GM23338 (cell line): ENCODE measurements around the gene KCNK17. TPM values are rescaled to one million over a fixed set of nuclear protein-coding genes. Genes with fewer than 3 reads are reported as not detected.

Source experiments
- ATAC-seq: fragments of 200-7000 bp; cut with Tn5 transposase; 3 replicates; pipeline ENCODE4 v1.9.1; 2020
- DNase-seq: peaks from one replicate; pipeline ENCODE4 v3.0.0-alpha.2; 2015; ENCODE audit warnings: low spot score
- H2AFZ ChIP-seq: fragments of 200-600 bp; sonication (generic); 2 replicates; pipeline ENCODE4 v1.8.0; 2016; ENCODE audit warnings: antibody characterized with exemption, mild to moderate bottlenecking, moderate library complexity
- H3F3A ChIP-seq: fragments of 200-600 bp; sonication (generic); replicated peaks from 2 replicates; pipeline ENCODE4 v1.8.0; 2017; ENCODE audit warnings: antibody characterized with exemption, mixed run types, low read depth
- H3K27ac ChIP-seq: fragments of 200-600 bp; sonication (generic); 2 replicates; pipeline ENCODE4 v1.6.1; 2016; ENCODE audit warnings: low read depth
- H3K27me3 ChIP-seq: fragments of 200-600 bp; sonication (generic); 2 replicates; pipeline ENCODE4 v1.8.0; 2016; ENCODE audit warnings: mild to moderate bottlenecking, mixed run types, moderate library complexity; ENCODE audit not compliant: insufficient read depth
- H3K36me3 ChIP-seq: fragments of 200-600 bp; sonication (generic); 2 replicates; pipeline ENCODE4 v1.8.0; 2016; ENCODE audit warnings: mild to moderate bottlenecking; ENCODE audit not compliant: insufficient read depth
- H3K4me1 ChIP-seq: fragments of 200-600 bp; sonication (generic); 2 replicates; pipeline ENCODE4 v1.8.0; 2016; ENCODE audit warnings: mild to moderate bottlenecking, moderate library complexity; ENCODE audit not compliant: insufficient read depth
- H3K4me2 ChIP-seq: fragments of 200-600 bp; sonication (generic); 2 replicates; pipeline ENCODE4 v1.7.1; 2017; ENCODE audit warnings: mixed run types
- H3K4me3 ChIP-seq: fragments of 200-600 bp; sonication (generic); 2 replicates; pipeline ENCODE4 v1.6.1; 2016; ENCODE audit warnings: mixed run types
- H3K79me2 ChIP-seq: fragments of 200-600 bp; sonication (generic); replicated peaks from 2 replicates; pipeline ENCODE4 v1.8.0; 2017; ENCODE audit warnings: mild to moderate bottlenecking; ENCODE audit not compliant: insufficient read depth
- H3K9me2 ChIP-seq: fragments of 200-600 bp; sonication (generic); 2 replicates; pipeline ENCODE4 v1.8.0; 2017; ENCODE audit not compliant: insufficient read depth
- H4K20me1 ChIP-seq: fragments of 200-600 bp; sonication (generic); replicated peaks from 2 replicates; pipeline ENCODE4 v1.8.0; 2017; ENCODE audit warnings: mild to moderate bottlenecking; ENCODE audit not compliant: insufficient read depth
- H3K27ac Mint-ChIP-seq: 2 replicates; pipeline ENCODE4 v1.8.0; 2020; ENCODE audit warnings: inconsistent platforms, mild to moderate bottlenecking, moderate library complexity, mixed read lengths
- H3K27me3 Mint-ChIP-seq: 3 replicates; pipeline ENCODE4 v1.8.0; 2022; ENCODE audit warnings: low read depth, mild to moderate bottlenecking, moderate library complexity, mixed read lengths, inconsistent platforms; ENCODE audit not compliant: insufficient read depth, poor library complexity
- H3K36me3 Mint-ChIP-seq: 3 replicates; pipeline ENCODE4 v1.8.0; 2021; ENCODE audit warnings: low read depth, mild to moderate bottlenecking, inconsistent platforms, moderate library complexity, mixed read lengths
- H3K4me1 Mint-ChIP-seq: 3 replicates; pipeline ENCODE4 v1.8.0; 2020; ENCODE audit warnings: mild to moderate bottlenecking, inconsistent platforms, mixed read lengths
- H3K4me3 Mint-ChIP-seq: 3 replicates; pipeline ENCODE4 v1.8.0; 2021; ENCODE audit warnings: moderate library complexity, mild to moderate bottlenecking, inconsistent platforms, mixed read lengths
- H3K9me3 Mint-ChIP-seq: 3 replicates; pipeline ENCODE4 v1.8.0; 2020; ENCODE audit warnings: moderate library complexity, mild to moderate bottlenecking, inconsistent platforms, mixed read lengths
- CREB1 ChIP-seq: fragments of 250-450 bp; sonication (Bioruptor Pico); IDR thresholded peaks from 2 replicates; pipeline ENCODE4 v1.5.0; 2020; ENCODE audit warnings: low read depth, mild to moderate bottlenecking, moderate library complexity
- CTCF ChIP-seq, 2 experiments: fragments of 200-600 bp in 1 of 2; sonication (generic) in 1 of 2; conservative IDR thresholded peaks; 2 replicates each; pipeline versions ENCODE4 v1.5.1 to v1.6.1; 2016 to 2017; ENCODE audit warnings: antibody characterized with exemption in 2 of 2, low read depth in 2 of 2, mild to moderate bottlenecking in 2 of 2, moderate library complexity in 1 of 2
- ETS1 ChIP-seq: IDR thresholded peaks from 2 replicates; pipeline ENCODE4 v1.6.1; 2016; ENCODE audit warnings: antibody characterized with exemption
- EZH2 ChIP-seq: fragments of 200-600 bp; sonication (generic); IDR thresholded peaks from one replicate; pipeline ENCODE4 v1.8.0; 2017; ENCODE audit warnings: antibody characterized with exemption, mild to moderate bottlenecking, low read depth; ENCODE audit not compliant: unreplicated experiment
- EZH2phosphoT487 ChIP-seq: fragments of 200-600 bp; sonication (generic); IDR thresholded peaks from one replicate; pipeline ENCODE4 v1.8.1; 2018; ENCODE audit warnings: antibody characterized with exemption; ENCODE audit not compliant: unreplicated experiment
- JUNB ChIP-seq: IDR thresholded peaks from one replicate; pipeline ENCODE4 v1.6.1; 2016; ENCODE audit warnings: antibody characterized with exemption; ENCODE audit not compliant: unreplicated experiment
- NANOG ChIP-seq: IDR thresholded peaks from 2 replicates; pipeline ENCODE4 v1.6.1; 2016; ENCODE audit warnings: antibody characterized with exemption, borderline replicate concordance
- POLR2AphosphoS5 ChIP-seq: IDR thresholded peaks from 2 replicates; pipeline ENCODE4 v1.6.1; 2016; ENCODE audit warnings: antibody characterized with exemption, low read depth
- STAT1 ChIP-seq: IDR thresholded peaks from one replicate; pipeline ENCODE4 v1.6.1; 2016; ENCODE audit warnings: antibody characterized with exemption; ENCODE audit not compliant: unreplicated experiment
- ZNF114 ChIP-seq: fragments of 250-450 bp; sonication (Bioruptor Pico); IDR thresholded peaks from 2 replicates; pipeline ENCODE4 v1.5.0; 2020; ENCODE audit warnings: mild to moderate bottlenecking, moderate library complexity
- ZNF331 ChIP-seq: fragments of 250-450 bp; sonication (Bioruptor Pico); IDR thresholded peaks from 2 replicates; pipeline ENCODE4 v1.5.0; 2020; ENCODE audit warnings: low read depth, mild to moderate bottlenecking, moderate library complexity
- ZNF462 ChIP-seq: fragments of 250-450 bp; sonication (Bioruptor Pico); IDR thresholded peaks from 2 replicates; pipeline ENCODE4 v1.5.0; 2020; ENCODE audit warnings: mild to moderate bottlenecking, moderate library complexity
- polyA plus RNA-seq: library from polyadenylated mRNA; unstranded; fragments of >200 nt; fragmentation: Nextera tagmentation; extraction: Ambion mirVana; gene quantifications from 2 replicates; pipeline ENCODE4 v1.2.1, GENCODE V29; 2016
- total RNA-seq: library from RNA; depleted of rRNA; stranded (reverse); fragments of >200 nt; shearing (Covaris generic); gene quantifications from 2 replicates; pipeline ENCODE4 v1.2.3, GENCODE V29; 2014
- TF ChIP-seq, protein P1 (sequence below): IDR thresholded peaks from one replicate; pipeline ENCODE4 v1.6.1; 2018; ENCODE audit warnings: antibody characterized with exemption; ENCODE audit not compliant: unreplicated experiment

Gene KCNK17
- total and polyA plus RNA-seq, 2 experiments from 2014 or later = 2.2 to 3.1 TPM

- TF ChIP-seq, protein P1, sequence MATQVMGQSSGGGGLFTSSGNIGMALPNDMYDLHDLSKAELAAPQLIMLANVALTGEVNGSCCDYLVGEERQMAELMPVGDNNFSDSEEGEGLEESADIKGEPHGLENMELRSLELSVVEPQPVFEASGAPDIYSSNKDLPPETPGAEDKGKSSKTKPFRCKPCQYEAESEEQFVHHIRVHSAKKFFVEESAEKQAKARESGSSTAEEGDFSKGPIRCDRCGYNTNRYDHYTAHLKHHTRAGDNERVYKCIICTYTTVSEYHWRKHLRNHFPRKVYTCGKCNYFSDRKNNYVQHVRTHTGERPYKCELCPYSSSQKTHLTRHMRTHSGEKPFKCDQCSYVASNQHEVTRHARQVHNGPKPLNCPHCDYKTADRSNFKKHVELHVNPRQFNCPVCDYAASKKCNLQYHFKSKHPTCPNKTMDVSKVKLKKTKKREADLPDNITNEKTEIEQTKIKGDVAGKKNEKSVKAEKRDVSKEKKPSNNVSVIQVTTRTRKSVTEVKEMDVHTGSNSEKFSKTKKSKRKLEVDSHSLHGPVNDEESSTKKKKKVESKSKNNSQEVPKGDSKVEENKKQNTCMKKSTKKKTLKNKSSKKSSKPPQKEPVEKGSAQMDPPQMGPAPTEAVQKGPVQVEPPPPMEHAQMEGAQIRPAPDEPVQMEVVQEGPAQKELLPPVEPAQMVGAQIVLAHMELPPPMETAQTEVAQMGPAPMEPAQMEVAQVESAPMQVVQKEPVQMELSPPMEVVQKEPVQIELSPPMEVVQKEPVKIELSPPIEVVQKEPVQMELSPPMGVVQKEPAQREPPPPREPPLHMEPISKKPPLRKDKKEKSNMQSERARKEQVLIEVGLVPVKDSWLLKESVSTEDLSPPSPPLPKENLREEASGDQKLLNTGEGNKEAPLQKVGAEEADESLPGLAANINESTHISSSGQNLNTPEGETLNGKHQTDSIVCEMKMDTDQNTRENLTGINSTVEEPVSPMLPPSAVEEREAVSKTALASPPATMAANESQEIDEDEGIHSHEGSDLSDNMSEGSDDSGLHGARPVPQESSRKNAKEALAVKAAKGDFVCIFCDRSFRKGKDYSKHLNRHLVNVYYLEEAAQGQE = no peak
- TF ChIP-seq ZNF331 (CRISPR knock-in tag) = no peak
- TF ChIP-seq EZH2 = no peak
- TF ChIP-seq JUNB = no peak
- no peak for TF ChIP-seq POLR2AphosphoS5
- no peak for TF ChIP-seq EZH2phosphoT487
- TF ChIP-seq NANOG = no peak
- no peak for TF ChIP-seq STAT1
- TF ChIP-seq ETS1 = no peak
- no peak for TF ChIP-seq ZNF462 (CRISPR knock-in tag)
- no peak for TF ChIP-seq ZNF114
- TF ChIP-seq CTCF (conservative IDR thresholded peaks at IDR 0.05; ENCODE audit: low read depth in 2 of 2) = no peak
- TF ChIP-seq CREB1 (CRISPR knock-in tag) = no peak
Observed at GRCh38 chr6:39282774-39283173, 31.4 kb downstream of the KCNK17 start.

More at GRCh38 chr6:39282774-39283173, 31.4 kb downstream of the KCNK17 start:
- Histone ChIP-seq H4K20me1 (no peaks in the 10 kb centered on the region), H3K4me3 (no peak overlapping the region), H2AFZ (no peak overlapping the region), H3K4me2 (no peak overlapping the region), H3K4me1 (no peaks in the 10 kb centered on the region), H3F3A (no peaks in the 10 kb centered on the region), H3K27me3 (no peaks in the 10 kb centered on the region), H3K27ac (no peak overlapping the region), H3K36me3 (no peaks in the 10 kb centered on the region), H3K79me2 (no peaks in the 10 kb centered on the region), H3K9me2 (peaks cover 8% of the 10 kb centered on the region; the same call in 1 of the 2 replicates)
- H3K27ac Mint-ChIP-seq = no peak overlapping the region
- peaks cover 13% of the 10 kb centered on the region for H3K27me3 Mint-ChIP-seq
- ATAC-seq = no peak
- no peak for DNase-seq
- H3K9me3 Mint-ChIP-seq = no peaks in the 10 kb centered on the region
- H3K4me3 Mint-ChIP-seq = no peak overlapping the region
- no peaks in the 10 kb centered on the region; the same call in 2 of the 3 replicates for H3K36me3 Mint-ChIP-seq
- H3K4me1 Mint-ChIP-seq = peaks cover 10% of the 10 kb centered on the region
